Activated CD4-positive, alpha-beta T cell treated with anti-CD3 and anti-CD28 coated beads for 48 hours (primary cell): ENCODE results near the gene SYTL2.

Experiments used
- DNase-seq: peaks from one replicate; pipeline ENCODE4 v3.0.0-alpha.2; 2020

Gene SYTL2

DNA sequence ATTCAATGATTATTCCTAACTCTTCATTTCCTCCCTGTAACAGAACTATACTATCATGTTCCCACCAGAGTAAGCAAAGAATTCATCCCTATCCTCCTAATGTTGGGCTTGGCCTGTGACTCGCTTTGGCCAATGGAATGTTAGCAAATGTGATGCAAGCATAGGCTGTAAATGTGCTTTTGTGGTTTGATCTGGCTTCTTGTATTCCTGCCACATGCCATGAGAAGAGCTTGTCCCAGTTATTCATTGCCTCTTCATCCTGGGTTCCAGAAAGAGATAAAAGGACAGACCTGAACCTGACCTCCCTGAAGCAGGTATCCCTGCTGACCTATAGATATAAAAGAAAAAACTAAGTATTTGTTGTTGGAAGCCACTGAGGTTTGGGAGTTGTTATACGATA, 51.0 kb downstream of the SYTL2 start:
- no peak for DNase-seq

GRCh38 chr11:85758480-85759039, 52.4 kb downstream of the SYTL2 start:
- DNase-seq = no peak

- DNase-seq = no peak
These were observed 52.9 kb downstream of the SYTL2 start for GRCh38 chr11:85758026-85758425.

DNA sequence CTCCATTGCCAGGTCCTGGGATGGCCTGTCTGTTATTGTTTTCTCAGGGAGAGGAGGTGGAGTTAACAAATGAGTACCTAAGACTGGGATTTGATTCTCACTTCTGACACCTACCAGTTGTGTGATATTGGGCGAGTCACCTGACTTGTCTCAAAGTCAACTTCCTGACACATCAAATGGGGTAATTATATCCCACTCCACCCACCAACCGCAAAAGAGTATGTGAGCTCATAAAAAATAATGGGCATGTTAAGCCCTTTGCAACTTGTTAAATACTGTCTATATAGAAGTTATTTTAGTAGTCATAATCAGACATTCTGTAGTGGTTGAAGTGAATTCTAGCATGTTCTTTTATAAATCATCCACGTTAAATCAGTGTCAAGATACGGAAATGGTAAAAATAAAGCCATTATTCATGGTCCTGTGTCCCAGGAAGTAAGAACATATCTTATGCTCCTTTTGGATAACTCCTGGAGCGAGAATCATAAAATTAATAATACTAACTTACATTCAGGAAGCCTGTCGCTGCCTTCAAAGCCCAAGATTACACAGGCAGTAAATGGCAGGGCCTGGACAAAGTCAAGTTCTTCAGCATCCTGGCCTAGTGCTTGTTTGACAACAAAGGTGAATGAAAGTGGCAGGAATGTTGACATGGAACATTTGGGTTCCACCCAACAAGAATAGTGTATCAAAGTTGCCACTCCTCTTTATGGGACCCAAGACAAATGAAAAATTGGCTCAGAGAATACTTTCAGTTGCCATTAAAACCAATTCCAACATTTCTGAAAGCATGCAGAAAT, 54.3 kb downstream of the SYTL2 start:
- no peak for DNase-seq

GRCh38 chr11:85755701-85756100, 55.2 kb downstream of the SYTL2 start:
- no peak for DNase-seq

GRCh38 chr11:85755285-85755684, 55.7 kb downstream of the SYTL2 start:
- DNase-seq = no peak

GRCh38 chr11:85752890-85753581, 57.9 kb downstream of the SYTL2 start:
- DNase-seq = peak; percentile 88

DNA sequence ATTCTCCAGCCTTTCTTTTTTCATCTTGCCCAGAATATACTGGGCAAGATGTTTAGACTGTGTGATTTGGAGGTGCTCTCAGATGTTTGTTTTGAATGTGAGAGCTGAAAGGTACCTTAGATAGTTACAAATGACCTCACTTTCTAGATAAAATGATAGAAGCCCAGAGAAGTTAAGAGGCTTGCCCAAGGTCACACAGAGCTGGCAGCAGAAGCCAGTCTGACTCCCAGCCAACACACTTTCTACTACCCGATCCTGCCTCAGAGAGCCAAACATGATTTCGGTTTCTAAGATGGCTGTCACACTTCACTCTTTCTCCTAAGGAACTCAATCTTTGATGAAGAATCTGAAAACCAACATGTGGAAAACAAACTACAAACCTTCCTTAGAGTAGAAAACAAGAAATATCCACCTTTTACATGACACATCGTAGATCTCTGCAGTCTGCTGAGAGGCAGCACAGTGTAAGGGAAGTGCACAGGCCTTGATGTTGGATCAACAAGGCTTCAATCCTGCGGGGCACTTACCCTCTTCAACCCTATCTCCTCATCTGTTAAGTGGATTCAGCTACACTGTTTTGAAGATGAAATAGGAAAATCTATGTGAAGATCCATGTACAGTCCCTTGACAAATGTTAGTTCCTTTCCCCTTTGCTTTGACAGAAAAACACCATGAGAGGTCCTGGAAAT, 58.6 kb downstream of the SYTL2 start:
- no peak for DNase-seq

- DNase-seq = no peak
These were observed 59.2 kb downstream of the SYTL2 start for GRCh38 chr11:85751724-85752123.

GRCh38 chr11:85750646-85751045, 60.3 kb downstream of the SYTL2 start:
- no peak for DNase-seq

GRCh38 chr11:85749884-85750283, 61.1 kb downstream of the SYTL2 start:
- DNase-seq = no peak

DNA sequence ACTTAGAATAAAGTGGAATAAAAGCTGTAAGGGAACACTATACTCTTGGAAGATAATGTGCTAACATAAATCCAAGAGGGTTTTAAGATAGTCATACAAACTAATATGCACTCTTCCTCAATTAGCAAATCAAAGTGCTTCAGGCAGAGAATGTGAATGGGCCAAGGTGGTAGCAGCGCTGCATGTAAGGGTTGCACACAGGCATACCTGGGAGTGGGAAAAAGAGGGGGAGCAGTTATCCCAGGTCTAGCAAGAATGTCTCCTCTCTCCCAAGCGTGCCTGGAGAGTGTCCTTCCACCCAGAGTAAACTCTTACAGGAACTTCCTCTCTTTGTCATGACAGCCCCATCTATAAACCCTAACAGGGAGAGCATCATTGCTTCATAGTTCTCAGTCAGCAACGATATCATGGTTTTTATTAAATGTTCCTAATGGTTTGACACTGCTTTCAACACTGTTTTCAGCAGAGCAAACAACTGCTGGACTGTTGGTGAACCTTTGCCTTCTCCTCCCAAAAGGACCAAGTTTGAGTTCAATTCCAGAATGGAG, 61.6 kb downstream of the SYTL2 start:
- no peak for DNase-seq

DNA sequence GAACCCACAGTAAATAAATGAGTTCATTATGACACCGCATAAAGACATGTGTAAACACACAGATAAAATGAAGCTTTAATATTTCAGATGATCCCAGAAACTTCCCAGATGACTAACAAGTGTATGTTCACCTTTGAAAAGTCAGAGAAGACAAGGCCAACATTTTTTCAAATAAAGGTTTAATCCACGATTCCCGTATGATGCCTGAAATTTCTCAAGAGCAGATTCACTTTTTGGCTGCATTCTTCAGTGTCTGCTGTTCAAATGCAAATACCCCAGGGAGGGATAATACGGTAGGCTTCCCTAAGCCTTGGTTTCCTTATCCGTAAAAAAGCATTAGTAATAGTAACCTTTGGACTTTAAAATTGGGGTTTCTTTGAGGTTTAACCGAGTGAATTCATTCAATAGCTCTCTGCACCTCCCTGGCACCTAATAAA, 62.5 kb downstream of the SYTL2 start:
- DNase-seq = no peak

GRCh38 chr11:85746670-85747069, 64.3 kb downstream of the SYTL2 start:
- DNase-seq = no peak

GRCh38 chr11:85745626-85746025, 65.3 kb downstream of the SYTL2 start:
- DNase-seq = no peak

DNA sequence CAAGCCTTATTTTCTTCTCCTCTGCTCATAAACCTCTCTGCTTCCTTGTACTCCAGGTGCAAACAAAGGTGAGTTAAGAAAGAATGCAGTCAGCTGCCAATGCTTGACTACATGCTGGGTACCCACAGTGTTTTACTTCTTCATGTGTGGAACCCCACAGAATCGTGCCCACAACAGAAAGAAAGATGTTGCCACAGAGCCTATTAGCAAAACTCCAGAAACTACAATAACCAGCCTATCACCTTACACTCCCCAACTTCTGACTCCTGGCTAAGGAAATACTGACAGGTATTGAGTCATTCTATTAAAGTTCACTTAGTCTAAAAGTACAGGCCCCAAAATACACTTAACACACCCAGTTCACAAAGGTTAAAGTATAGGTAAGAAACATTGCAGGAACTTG, 68.1 kb downstream of the SYTL2 start:
- DNase-seq = no peak

DNA sequence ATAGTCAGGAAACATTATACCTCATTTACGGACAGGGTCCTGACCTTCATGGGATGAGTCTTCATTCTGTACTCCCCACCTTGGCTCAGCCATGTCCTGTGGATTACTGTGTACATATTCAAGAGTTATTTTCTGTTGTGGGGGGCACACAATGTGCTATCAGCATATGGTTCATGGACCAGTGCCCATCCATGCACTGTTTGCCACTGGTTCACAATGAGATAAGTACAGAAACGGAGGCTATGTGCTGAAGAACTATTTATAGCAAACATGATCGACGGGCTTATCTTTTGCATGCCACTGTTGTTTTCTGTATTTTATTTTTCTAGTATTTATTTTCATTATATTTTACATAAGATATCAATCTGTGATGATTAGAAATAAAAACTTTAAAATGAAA, 68.6 kb downstream of the SYTL2 start:
- DNase-seq = no peak

- no peak for DNase-seq
These were observed 70.2 kb downstream of the SYTL2 start for GRCh38 chr11:85740481-85741400.

DNA sequence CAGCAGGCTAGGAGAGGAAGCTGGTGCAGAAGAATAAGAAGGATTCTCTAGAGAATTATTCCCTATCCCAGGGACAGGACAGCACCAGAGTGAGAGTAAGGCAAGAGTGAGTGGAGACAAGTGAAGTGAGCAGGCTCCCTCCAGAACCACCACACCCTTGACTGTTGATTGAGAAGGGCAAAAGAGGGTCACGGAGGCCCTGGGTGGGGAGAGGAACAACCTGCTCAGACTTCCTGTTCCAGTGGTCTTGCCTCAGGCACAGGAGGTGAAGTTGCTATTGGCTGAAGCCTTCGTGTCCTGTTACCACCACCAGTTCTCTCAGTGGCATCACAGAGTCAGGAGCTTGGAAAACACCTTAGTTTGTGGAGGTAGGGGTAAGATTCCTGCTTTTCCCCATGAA, 73.2 kb downstream of the SYTL2 start:
- no peak for DNase-seq

DNA sequence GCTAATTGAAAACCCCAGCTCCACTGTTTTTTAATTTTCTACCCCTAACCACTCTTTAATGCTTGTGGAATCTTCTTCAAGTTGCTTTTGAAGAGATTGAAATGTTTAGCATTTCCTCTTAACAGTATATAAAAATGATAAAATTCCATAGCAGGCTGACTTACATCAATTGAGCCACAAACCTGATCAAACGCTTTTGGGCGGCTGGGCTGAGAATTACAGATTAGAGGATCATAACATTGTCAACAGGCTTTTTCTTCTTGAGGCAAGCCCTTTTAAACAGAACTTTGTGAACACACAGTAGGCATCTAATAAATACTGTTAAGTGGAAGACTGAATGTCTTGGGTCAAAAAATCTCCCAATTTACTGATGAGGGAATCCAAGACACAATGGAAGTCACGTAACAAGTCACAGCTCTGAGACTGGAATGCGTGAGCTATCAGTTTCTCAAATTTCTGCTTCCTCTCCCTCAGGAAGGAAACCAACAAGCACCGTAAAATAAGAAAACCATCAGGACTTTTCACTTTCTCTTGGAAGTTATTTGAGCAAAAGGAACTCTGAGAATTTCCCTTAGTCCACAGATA, 75.0 kb downstream of the SYTL2 start:
- DNase-seq = no peak

DNA sequence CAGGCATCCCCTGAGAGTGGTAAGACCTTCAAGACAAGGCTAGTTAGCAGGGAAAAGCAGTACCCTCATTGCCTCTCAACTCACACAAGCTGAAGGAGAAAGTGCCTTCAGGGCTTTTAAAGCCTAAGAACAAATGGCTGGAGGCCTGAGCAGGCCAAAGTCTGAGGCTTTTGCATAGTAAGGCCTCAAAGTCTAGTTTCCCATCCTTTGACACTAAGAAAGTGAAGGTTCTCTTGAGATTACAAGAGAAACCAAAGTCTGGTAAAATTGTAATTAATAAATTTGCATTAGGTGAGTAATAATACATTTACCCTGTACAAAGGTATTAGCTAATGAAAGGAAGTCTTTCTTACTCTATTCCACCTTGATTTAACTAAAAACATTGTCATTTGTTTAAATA, 78.0 kb downstream of the SYTL2 start:
- no peak for DNase-seq

GRCh38 chr11:85726381-85726780, 84.6 kb downstream of the SYTL2 start:
- DNase-seq = no peak
